Stimulated activated CD4-positive, alpha-beta T cell treated with anti-CD3 and anti-CD28 coated beads, Interleukin-4, amount 100 ng/mL, for 48 hours (primary cell): ENCODE measurements around the gene COL6A5.
"Not testable (repeated sequence)": the region's sequence is repeated elsewhere in the genome, so short reads cannot be mapped to it uniquely, and the experiment has no call there.

Experiments
- DNase-seq, 2 donors: peaks; one replicate each; pipeline ENCODE4 v3.0.0-alpha.2; 2020; ENCODE audit warnings: low read depth in 2 of 2

COL6A5 gene

DNA sequence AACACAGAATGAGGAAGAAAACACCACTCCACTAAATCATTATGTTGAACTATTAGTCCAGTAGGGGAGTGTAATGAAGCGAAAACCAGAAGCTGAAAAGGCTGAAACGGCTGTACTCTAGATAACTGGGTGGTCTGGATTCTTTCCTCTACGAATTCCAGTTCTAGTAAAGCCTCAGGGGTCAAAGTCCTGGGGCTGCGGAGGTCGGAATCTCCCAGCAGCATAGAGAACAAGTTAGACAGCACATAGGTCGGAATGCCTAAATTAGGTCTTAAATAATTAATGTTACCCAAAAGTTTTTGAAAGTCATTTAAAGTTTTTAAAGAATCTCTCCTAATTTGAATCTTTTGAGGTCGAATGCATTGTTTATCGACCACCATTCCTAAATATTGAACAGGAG lies 102.7 kb downstream of the COL6A5 start:
- DNase-seq, result not testable (repeated sequence)

DNA sequence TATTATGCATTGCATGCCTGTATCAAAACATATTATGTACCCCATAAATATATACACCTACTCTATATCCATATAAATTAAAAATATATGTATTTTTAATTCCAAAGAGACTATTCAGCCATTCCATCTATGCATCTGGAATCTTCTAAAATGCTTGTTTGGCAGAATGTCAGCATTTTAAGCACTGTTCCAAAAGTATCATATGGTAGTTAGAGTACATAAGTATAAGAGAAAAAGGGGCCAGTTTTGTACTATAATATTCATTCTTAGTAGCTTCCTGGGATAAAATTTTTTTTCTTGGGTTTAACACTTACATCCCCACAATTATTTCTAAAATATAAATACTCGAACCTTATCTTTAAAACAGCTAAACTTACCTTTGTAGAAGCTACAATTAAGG lies 111.1 kb downstream of the COL6A5 start:
- DNase-seq, result no peak

DNA sequence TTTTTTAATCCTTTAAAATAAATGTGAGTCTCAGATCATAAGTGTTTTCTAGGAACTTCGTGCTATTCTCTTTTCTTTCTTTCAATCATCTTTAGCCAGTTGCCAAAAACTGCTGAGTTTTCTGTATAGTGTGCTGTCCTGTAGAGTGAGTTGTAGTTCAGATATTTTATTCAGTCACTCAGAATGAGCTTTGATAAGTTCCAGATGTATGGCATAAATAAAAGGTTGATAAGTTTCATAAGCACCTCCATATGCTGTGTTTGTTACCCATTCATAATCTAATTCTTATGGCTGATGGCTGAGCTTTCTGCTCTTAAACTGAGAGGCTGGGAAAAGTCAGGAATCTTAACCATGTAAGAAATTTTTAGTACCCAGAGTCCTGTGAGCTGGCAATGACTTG lies 112.2 kb downstream of the COL6A5 start:
- no peak for DNase-seq

DNA sequence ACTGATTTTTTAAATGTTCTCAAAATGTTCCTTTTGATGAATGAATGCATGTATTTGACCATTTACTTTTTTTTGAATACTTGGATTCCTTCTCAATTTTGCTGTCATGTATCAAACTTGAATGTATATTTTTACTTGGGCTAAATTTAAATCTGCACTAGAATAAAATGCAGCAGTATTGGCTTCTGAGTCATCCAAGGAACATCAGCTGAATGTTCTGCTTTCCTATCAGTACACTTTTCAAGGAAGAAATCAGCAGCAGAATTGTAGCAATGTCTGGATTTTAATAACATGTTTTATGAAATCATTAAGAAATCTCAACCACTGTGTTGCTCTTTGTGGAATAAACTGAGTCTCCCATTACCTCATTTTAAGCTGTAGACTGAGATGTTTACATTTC lies 114.5 kb downstream of the COL6A5 start:
- DNase-seq, result no peak

DNA sequence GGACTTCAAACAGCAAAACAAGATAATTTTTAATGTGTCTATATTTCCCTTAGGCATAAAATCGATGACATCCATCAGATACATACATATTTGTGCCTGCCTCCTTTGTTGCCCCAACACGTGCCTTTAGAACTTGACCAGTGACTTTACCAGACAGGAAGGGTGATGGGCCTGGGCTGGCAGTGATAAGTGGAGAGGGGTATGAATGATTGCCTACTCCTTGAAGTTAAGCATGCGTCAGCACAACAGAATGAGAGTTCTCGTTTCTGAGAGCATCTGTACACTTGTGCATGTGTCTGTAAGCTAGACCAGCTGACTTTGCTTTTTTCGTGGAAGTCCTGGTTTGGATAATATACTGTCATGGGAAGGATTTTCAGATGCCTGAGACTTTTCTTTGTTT lies 116.6 kb downstream of the COL6A5 start:
- DNase-seq, result no peak

DNA sequence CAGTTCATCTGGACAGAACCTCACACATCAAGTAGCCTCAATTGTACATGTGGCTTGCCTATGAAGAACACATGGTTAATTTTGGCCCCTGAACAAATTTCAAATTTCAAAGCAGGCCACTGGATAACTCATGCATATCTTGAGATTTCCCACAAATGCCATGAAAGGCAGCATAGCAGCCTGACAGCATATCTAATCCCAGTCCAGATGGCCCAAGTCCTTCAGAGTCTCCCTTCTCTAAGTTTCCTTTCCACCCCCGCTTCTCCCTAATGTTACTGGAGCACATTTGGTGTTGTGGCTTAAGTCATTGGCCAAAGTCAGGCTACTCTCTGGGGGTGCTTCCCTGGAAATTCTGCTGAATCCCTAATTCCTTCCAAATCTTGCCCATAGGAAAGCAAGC lies 117.7 kb downstream of the COL6A5 start:
- DNase-seq, result no peak

DNA sequence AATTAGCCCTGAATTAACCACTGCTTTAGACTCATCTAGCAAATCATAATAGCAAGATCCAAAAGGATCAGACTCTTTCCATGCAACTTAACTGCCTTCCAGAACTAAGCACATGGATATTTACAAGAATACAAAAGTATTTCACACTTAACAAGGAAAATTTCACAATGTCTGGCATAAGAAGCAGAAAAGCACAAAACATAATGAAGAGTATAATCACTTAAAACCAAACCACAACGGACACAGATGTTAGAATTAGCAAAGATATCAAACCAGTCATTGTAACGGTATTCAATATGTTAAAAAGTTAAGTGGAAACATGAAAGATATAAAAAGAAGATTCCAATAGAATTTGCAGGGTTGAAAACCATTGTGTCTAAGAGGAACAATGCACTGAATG lies 120.0 kb downstream of the COL6A5 start:
- no peak for DNase-seq

DNA sequence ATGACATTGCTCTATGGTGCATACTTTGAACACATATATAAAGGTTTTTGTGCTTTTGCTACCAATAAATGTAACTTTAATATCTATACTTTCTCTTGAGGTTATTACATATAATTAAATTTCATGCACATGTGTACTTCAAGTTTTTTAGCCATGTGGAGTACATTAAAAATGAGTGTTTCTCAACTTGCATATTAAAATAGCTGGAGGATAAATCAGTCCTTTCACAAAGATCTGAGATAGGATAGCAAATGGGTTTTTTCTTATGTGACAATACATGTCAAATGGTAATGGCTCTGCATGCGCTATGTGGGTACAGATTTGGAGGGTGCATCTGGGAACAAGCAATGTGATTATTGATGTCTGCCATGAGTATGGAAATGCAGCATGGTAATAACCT lies 122.8 kb downstream of the COL6A5 start:
- no peak for DNase-seq

DNA sequence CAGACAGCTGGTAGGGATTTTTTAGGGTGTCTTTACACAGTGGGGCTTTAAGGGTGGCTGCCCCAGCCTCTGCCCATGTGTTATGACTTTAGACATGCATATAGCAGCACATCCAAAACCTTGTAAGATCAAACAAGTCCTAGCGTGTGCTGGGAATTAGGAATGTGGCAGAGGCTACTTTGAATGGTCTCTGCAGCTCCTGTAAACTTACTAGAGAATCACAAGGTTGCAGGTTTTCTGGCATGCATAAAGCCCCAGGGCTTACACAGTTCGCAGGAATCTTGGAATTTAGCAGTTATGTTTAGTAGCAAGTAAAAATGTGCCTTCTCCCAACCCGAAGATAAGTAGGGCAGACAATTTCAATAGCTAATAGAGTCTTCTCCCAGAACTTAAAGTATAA lies 124.7 kb downstream of the COL6A5 start:
- no peak for DNase-seq

DNA sequence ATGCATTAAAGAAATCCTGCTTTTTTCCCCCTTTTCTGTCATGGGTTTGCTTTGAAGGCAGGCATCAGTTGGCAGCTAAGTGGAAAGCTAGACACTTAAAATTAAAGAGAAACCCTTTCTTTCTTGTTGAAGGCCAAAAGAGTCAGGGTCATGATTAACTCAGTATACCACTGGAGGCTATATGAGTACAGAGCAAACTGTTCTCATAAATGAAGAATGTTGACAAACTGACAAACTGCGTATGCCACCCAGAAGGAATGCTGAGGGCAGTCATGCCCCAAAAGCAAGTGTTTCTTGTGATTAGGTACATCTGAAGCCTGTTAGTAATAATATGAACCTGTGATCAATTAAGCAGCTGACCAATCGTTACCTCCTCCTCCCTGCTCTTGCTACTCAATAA lies 127.9 kb downstream of the COL6A5 start:
- no peak for DNase-seq

DNA sequence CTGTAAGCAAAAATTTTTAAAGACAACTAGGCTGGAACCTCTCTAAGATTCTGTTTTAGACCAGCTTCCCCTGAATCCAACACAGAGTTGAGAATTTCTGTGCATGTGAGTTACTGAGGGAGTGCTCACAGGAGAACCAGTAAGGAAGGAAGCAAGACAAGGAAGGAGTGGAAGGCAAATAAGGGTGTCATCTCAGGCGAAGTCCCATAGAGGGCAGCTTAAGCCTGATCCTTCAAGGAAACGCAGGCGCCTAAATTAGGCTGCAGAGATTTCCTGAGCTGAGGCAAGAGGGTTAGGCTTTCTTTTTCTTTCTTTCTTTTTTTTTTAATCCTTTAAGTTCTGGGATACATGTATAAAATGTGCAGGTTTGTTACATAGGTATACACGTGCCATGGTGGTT lies 135.3 kb downstream of the COL6A5 start:
- no peak for DNase-seq

DNA sequence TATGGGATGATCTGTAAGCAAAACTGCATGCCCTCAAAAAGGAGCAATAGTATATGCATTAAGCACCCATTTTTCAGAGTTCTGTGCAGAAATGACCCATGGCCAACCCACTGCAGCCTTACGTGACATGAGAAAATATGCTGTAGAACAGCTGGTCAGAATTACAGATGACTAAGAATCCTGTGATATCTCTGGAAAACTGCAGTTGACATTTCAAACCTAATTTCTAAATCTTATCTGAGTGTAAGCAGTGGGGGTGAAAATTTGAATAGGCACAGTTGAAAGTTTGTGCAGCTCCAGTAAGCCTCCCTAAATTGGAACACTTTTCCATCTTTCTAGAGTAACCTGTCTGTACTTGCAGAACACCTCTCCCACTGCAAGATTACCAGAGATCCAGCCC lies 142.8 kb downstream of the COL6A5 start:
- no peak for DNase-seq

DNA sequence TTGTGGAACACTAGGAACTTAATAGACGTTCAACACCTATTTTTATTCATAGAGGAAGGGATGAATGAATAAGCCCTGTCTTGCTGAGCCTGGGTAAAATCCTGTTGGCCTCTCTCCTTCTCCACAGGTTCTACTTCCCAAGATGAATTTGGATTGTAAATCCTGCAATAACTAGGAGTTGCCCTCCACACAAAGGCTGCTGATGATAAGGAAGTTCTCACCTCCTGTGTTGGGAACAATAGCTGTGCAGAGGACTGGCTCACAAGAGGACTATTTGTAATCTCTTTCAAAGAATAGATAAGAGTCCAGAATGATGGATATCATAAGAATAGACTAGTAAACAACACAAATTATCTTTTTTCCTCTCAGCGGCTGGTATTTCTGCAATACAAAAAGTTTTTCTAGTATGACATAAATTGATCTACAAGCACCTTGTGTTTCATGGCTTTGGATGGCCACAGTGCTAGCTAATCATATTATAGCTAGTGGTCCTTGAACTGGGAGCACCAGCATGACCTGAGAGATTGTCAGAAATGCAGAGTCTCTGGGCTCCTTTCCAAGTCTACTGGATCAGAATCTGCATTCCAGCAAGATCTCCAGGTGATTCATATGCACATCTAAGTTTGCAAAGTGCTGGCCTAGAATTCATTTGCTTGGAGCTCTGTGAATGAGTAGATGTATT lies 143.4 kb downstream of the COL6A5 start:
- DNase-seq, result no peak

DNA sequence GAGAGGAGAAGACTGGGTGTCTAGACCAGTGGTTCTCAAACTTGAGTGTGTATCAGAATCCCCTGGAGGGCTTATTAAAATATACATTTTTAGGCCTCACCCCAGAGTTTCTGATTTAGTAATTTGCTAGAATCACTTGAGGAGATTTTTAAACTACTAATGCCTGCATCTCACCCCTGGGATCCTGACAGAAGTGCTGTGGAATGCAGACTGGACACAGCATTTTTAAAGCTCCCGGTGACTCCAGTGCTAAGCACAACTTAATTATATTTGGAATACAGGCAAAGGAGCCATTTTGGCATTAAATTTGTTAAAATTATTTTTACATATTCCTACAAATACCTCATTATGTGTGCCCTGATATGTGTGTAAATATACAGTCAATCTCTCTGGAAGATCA lies 144.8 kb downstream of the COL6A5 start:
- DNase-seq, result no peak

DNA sequence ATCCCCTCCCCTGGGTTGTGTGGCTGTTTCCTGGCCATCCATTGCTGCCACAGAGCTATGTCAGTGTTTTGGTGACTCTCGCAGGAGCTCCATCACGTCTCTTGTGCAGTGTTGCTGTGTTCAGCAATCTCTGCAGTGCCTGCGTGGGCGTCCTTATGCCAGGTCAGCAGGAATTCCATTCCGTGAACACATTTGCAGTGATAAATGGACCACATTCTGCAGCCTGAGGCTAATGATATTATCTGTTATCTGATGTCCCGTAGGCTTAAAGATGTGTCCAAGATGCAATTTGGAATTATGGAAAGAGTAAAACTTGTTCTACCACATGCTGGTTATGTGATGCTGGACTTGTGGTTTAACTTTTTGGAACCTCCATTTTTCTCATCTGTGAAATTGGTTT lies 146.0 kb downstream of the COL6A5 start:
- DNase-seq, result no peak

DNA sequence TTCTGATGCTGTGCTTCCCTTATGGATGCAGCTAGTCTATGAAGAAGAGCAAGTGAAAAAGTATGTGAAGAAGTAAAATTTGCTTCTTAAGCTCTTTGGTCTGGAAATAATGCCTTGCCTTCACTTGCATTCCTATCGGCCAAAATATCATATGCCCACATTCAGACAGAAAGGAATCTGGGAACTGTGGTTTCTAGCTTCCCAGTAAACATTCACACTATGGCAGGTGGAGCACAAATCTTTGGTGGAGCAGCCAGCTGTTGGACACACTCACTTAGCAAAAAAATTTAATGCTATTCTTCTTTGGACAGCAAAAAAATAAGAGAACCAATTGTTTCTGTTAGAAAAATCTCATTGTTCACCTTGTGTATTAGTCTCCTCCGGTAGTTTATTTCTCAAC lies 159.2 kb downstream of the COL6A5 start:
- DNase-seq, result no peak

DNA sequence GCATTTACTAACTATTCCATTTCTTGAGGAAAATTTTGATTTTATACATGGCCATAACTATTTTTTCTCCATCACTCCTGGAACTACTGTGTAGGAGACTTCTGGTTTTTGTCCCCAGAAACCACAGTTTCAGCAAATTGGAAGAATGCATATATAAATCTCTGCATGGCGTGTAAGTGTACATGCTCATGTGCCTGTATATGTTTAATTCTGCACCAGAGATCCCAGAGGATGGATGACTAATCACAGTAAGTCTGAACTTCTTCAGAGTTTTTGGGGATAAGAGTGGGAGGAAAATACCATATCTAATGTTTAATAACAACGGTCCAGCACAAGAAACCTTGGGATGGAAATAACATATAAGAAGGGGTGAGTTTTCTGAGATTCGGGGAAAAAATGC lies 160.6 kb downstream of the COL6A5 start:
- DNase-seq, result no peak

DNA sequence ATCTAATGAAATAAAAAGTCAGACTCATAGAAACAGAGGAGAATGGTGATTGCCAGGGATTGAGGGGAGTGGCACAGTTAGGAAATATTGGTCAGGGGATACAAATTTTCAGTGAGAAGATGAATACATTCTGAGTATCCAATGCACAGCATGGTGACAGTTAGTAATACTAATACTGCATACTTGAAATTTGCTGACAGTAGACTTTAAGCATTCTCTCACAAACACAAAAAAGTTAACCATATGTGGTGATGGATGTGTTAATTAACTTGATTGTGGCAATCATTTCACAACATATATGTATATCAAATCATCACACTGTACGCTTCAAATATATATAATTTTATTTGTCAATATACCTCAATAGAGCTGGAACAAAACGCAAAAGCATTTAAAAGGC lies 162.3 kb downstream of the COL6A5 start:
- DNase-seq, result no peak

DNA sequence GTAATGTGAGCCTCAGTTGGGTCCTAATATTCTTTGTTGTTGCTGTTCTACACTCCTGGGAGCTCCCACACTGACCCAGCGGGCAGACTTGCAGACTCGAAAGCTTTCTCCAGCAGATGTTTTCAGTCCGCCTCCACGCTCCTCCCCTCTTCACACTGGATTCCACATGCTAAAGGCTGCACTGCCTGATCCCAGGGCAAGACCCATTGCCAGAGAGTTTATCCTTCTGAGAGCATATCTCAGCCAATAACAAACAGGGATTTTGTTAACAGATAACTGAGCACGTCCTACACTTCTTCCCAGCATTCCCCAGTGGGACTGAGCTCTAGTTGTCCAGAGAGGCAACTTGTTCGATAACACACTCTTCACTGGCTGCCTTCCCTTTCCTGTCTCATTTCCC lies 163.5 kb downstream of the COL6A5 start:
- DNase-seq, result no peak

DNA sequence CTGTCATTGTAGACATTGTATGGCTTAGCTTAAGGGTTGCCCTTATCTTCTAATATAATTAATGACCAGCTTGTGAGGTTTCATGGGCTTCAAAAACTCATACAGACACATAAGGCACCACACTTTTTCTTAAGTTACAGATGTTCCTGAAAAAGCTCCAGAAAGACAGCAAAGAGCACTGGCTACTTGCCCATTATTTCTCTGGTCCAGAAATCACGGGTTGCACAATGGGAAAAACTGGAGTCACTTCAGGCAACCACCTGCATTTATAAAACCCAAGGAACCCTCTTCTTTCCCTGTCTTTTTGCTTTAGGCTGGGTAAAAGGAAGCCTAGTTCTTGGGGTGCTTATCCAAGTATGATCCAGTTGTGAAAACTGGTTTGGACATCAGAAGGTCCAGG lies 169.2 kb downstream of the COL6A5 start:
- DNase-seq, result no peak

DNA sequence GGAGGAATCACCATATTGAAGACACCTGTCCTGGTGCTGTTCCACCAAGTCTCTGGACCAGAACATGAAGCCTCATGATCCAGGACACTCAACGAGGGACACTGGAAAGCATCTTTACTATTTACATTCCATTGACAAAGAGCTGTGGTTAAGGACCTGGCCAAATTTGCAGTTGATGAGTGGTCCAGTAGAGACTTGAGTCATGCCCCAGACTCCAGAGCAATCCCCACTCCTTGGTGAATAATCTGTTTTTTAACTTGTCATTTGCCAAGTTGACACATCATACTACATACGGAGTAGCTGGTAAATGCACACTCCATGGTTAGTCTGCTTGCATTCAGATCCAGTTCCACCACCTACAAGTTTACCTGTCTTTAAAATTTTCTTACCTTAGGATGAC lies 170.3 kb downstream of the COL6A5 start:
- DNase-seq, result no peak

DNA sequence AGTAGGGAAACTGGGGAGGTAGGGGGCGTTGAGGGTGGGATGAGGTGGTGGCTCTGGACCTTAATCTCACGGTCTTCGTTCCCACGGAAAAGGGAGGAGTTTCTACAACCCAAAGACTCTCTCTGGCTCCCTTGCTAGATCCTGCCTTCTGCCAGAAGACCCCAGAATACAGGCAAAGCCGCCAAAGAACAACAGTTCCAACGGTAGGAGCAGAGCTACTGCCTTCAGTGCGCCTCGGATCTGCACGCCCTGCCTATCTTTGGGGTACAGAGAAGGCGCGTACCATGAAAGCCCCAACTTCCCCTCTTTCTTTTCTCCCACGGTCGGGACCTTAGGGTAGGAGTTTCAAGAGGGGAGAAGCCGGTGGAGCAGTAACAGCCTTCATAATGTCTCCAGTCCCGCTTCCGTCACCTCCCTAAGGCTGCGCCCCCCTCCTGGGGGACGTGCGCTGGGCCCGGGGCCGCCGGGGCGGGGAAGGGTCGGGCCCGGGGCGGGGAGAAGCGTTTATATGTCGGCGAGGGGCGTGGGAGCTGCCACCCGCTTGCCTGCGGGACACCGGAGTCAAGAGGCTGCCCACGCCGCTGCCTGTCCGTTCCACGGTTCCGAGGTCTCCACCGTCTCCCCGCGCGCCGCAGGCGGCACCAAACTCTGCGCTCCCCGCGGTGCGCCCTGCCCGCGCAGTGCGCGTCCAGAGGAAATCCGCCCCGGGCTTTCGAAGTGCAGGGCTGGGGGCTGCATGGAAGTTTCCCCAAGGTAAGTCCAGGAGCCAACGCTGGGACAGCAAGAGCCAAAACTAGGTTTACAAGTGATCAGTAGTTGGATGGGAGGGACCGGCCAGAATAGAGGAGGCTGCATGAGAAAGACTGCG lies 171.4 kb downstream of the COL6A5 start, which contains the start of gene COL6A6:
TSS of gene COL6A6 (plus strand) at position 533 of the 868 bp plus-strand sequence. CDS start 43,188 bp downstream, outside the sequence.
- DNase-seq, result no peak

DNA sequence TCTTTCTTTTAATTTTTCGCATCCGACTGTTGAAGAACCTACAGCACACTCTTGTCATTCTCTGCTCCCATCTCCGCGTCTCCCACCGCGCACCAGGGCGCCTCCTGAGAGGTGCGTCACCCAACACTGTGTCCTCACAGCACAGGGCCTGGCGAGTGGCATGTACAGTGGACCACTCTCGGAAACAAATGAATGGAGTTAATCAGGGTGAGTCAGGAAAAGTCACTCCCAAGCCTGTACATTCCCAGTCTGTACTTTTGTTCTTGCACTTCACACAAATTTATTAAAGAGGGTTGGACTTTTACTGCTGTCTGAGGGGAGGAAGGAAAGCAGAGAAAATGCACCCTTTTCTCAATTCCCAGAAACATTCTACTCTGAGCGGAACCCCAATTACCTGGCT lies 172.1 kb downstream of the COL6A5 start:
- no peak for DNase-seq
